HepG2 (cell line): ENCODE results near the gene C18orf54. TPM values are rescaled to one million over a fixed set of nuclear protein-coding genes. Genes with fewer than 3 reads are reported as not detected.

Experiments used
- ADNP ChIP-seq: sonication (generic); formaldehyde crosslinking; IDR thresholded peaks from 2 replicates; pipeline ENCODE4 v1.4.0; 2020; ENCODE audit warnings: missing genetic modification reagents
- AGO1 ChIP-seq: fragments of 200-400 bp; formaldehyde crosslinking; IDR thresholded peaks from 2 replicates; pipeline ENCODE4 v1.6.1; 2017; ENCODE audit warnings: mild to moderate bottlenecking, low read depth, low read length, moderate library complexity; ENCODE audit not compliant: poor library complexity, severe bottlenecking
- GATAD1 ChIP-seq: IDR thresholded peaks from 2 replicates; pipeline ENCODE4 v1.6.1; 2016; ENCODE audit warnings: missing genetic modification reagents, missing compliant biosample characterization
- MED13 ChIP-seq: sonication (generic); formaldehyde crosslinking; IDR thresholded peaks from 2 replicates; pipeline ENCODE4 v1.5.0; 2020; ENCODE audit warnings: missing genetic modification reagents
- MED8 ChIP-seq: sonication (generic); formaldehyde crosslinking; IDR thresholded peaks from 2 replicates; pipeline ENCODE4 v1.8.1; 2023; ENCODE audit warnings: mild to moderate bottlenecking, missing genetic modification reagents; ENCODE audit not compliant: insufficient replicate concordance
- MTF1 ChIP-seq: sonication (generic); formaldehyde crosslinking; IDR thresholded peaks from 2 replicates; pipeline ENCODE4 v1.5.0; 2020; ENCODE audit warnings: missing genetic modification reagents
- RAD51 ChIP-seq: fragments of 450-650 bp; IDR thresholded peaks from 2 replicates; pipeline ENCODE4 v1.6.1; 2016; ENCODE audit warnings: borderline replicate concordance
- TAF15 ChIP-seq: fragments of 200-400 bp; formaldehyde crosslinking; IDR thresholded peaks from one replicate; pipeline ENCODE4 v1.6.1; 2018; ENCODE audit warnings: mild to moderate bottlenecking, low read depth, low read length; ENCODE audit not compliant: poor library complexity, severe bottlenecking
- TRIM24 ChIP-seq: sonication (generic); formaldehyde crosslinking; IDR thresholded peaks from 2 replicates; pipeline ENCODE4 v1.8.0; 2022; ENCODE audit warnings: mild to moderate bottlenecking, missing genetic modification reagents
- YEATS4 ChIP-seq: sonication (generic); formaldehyde crosslinking; IDR thresholded peaks from 2 replicates; pipeline ENCODE4 v1.4.0; 2020; ENCODE audit warnings: missing genetic modification reagents, borderline replicate concordance
- ZKSCAN5 ChIP-seq: sonication (generic); formaldehyde crosslinking; IDR thresholded peaks from 2 replicates; pipeline ENCODE4 v1.5.1; 2020; ENCODE audit warnings: mild to moderate bottlenecking, missing genetic modification reagents
- ZMAT5 ChIP-seq: sonication (generic); formaldehyde crosslinking; IDR thresholded peaks from 2 replicates; pipeline ENCODE4 v1.5.0; 2020; ENCODE audit warnings: mild to moderate bottlenecking, low read depth, missing genetic modification reagents, borderline replicate concordance
- ZNF10 ChIP-seq: sonication (generic); formaldehyde crosslinking; IDR thresholded peaks from 2 replicates; pipeline ENCODE4 v1.4.0; 2020; ENCODE audit warnings: mild to moderate bottlenecking, low read depth, missing genetic modification reagents, borderline replicate concordance
- ZNF121 ChIP-seq: sonication (generic); formaldehyde crosslinking; IDR thresholded peaks from 2 replicates; pipeline ENCODE4 v1.5.0; 2020; ENCODE audit warnings: mild to moderate bottlenecking, missing genetic modification reagents
- ZNF207 ChIP-seq: fragments of 450-650 bp; IDR thresholded peaks from 2 replicates; pipeline ENCODE4 v1.6.1; 2016; ENCODE audit warnings: antibody characterized with exemption, borderline replicate concordance
- ZNF333 ChIP-seq: sonication (generic); formaldehyde crosslinking; IDR thresholded peaks from 2 replicates; pipeline ENCODE4 v1.4.0; 2020; ENCODE audit warnings: mild to moderate bottlenecking, missing genetic modification reagents, borderline replicate concordance
- ZNF354B ChIP-seq: sonication (generic); formaldehyde crosslinking; IDR thresholded peaks from 2 replicates; pipeline ENCODE4 v1.8.0; 2022; ENCODE audit warnings: mild to moderate bottlenecking, missing genetic modification reagents
- ZNF446 ChIP-seq: sonication (generic); formaldehyde crosslinking; IDR thresholded peaks from 2 replicates; pipeline ENCODE4 v1.5.0; 2020; ENCODE audit warnings: mild to moderate bottlenecking, missing genetic modification reagents
- ZNF567 ChIP-seq: sonication (generic); formaldehyde crosslinking; IDR thresholded peaks from 2 replicates; pipeline ENCODE4 v1.8.1; 2023; ENCODE audit warnings: mild to moderate bottlenecking, missing genetic modification reagents, borderline replicate concordance
- ZNF703 ChIP-seq: sonication (generic); formaldehyde crosslinking; IDR thresholded peaks from 2 replicates; pipeline ENCODE4 v1.5.1; 2020; ENCODE audit warnings: missing genetic modification reagents, mild to moderate bottlenecking, moderate library complexity, borderline replicate concordance
- ZNF713 ChIP-seq: sonication (generic); formaldehyde crosslinking; IDR thresholded peaks from 2 replicates; pipeline ENCODE4 v1.4.0; 2020; ENCODE audit warnings: mild to moderate bottlenecking, missing genetic modification reagents
- polyA plus RNA-seq, 8 experiments: library from polyadenylated mRNA; depleted of rRNA in 3 of 8; stranded (reverse) in 7 of 8; unstranded in 1 of 8; fragments of >200 nt; fragmentation: Illumina TruSeq in 4 of 8; extraction: Trizol in 4 of 8; gene quantifications; 2 replicates each; pipeline versions ENCODE4 v1.2.1 to v1.2.3, GENCODE V29; 2011 to 2016; ENCODE audit warnings: low read depth in 4 of 8, missing spikeins in 1 of 8, mixed read lengths in 1 of 8; ENCODE audit not compliant: insufficient read depth in 1 of 8
- total RNA-seq, 5 experiments: library from RNA; depleted of rRNA; stranded (reverse); fragments of >200 nt; fragmentation: Illumina TruSeq; extraction: Trizol; gene quantifications; 2 replicates each; pipeline ENCODE4 v1.2.3, GENCODE V29; 2016; ENCODE audit warnings: low read depth in 1 of 5
- TF ChIP-seq, protein P1 (sequence below): sonication (generic); formaldehyde crosslinking; IDR thresholded peaks from 2 replicates; pipeline ENCODE4 v1.5.1; 2020; ENCODE audit warnings: missing genetic modification reagents, mild to moderate bottlenecking, borderline replicate concordance
- TF ChIP-seq, protein P2 (sequence below): sonication (generic); formaldehyde crosslinking; IDR thresholded peaks from 2 replicates; pipeline ENCODE4 v1.4.0; 2020; ENCODE audit warnings: missing genetic modification reagents, borderline replicate concordance
- TF ChIP-seq, protein P3 (sequence below): sonication (generic); formaldehyde crosslinking; IDR thresholded peaks from 2 replicates; pipeline ENCODE4 v1.4.0; 2020; ENCODE audit warnings: mild to moderate bottlenecking, missing genetic modification reagents

Gene C18orf54
- total and polyA plus RNA-seq, 2 of the 13 experiments (the other 11 are each of a cell fraction or from before 2014, with no cell fraction given): 1.8 to 2.5 TPM

GRCh38 chr18:54357660-54358494 lies at the start of gene C18orf54, which contains the start of gene STARD6 (continued):
- TF ChIP-seq ZNF567 (no peak), RAD51 (no peak), MTF1 (CRISPR knock-in tag) (no peak), YEATS4 (CRISPR knock-in tag) (peak; percentile 66), ZNF10 (no peak), MED13 (CRISPR knock-in tag) (0 out of 2 replicates have a peak, but pooled peaks have one; percentile 24), TRIM24 (no peak), ZKSCAN5 (CRISPR knock-in tag) (peak; percentile 83; the same call in 1 of the 2 replicates), ADNP (no peak), ZMAT5 (CRISPR knock-in tag) (no peak), ZNF703 (CRISPR knock-in tag) (no peak), ZNF121 (CRISPR knock-in tag) (no peak), ZNF333 (no peak), AGO1 (no peak), TAF15 (peak; percentile 13), MED8 (no peak), ZNF713 (CRISPR knock-in tag) (no peak), ZNF446 (CRISPR knock-in tag) (no peak), ZNF207 (no peak), ZNF354B (CRISPR knock-in tag) (no peak; the same call in 1 of the 2 replicates), GATAD1 (peak; percentile 87)
- TF ChIP-seq, protein P1, sequence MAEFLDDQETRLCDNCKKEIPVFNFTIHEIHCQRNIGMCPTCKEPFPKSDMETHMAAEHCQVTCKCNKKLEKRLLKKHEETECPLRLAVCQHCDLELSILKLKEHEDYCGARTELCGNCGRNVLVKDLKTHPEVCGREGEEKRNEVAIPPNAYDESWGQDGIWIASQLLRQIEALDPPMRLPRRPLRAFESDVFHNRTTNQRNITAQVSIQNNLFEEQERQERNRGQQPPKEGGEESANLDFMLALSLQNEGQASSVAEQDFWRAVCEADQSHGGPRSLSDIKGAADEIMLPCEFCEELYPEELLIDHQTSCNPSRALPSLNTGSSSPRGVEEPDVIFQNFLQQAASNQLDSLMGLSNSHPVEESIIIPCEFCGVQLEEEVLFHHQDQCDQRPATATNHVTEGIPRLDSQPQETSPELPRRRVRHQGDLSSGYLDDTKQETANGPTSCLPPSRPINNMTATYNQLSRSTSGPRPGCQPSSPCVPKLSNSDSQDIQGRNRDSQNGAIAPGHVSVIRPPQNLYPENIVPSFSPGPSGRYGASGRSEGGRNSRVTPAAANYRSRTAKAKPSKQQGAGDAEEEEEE (CRISPR knock-in tag): no peak
- TF ChIP-seq, protein P2, sequence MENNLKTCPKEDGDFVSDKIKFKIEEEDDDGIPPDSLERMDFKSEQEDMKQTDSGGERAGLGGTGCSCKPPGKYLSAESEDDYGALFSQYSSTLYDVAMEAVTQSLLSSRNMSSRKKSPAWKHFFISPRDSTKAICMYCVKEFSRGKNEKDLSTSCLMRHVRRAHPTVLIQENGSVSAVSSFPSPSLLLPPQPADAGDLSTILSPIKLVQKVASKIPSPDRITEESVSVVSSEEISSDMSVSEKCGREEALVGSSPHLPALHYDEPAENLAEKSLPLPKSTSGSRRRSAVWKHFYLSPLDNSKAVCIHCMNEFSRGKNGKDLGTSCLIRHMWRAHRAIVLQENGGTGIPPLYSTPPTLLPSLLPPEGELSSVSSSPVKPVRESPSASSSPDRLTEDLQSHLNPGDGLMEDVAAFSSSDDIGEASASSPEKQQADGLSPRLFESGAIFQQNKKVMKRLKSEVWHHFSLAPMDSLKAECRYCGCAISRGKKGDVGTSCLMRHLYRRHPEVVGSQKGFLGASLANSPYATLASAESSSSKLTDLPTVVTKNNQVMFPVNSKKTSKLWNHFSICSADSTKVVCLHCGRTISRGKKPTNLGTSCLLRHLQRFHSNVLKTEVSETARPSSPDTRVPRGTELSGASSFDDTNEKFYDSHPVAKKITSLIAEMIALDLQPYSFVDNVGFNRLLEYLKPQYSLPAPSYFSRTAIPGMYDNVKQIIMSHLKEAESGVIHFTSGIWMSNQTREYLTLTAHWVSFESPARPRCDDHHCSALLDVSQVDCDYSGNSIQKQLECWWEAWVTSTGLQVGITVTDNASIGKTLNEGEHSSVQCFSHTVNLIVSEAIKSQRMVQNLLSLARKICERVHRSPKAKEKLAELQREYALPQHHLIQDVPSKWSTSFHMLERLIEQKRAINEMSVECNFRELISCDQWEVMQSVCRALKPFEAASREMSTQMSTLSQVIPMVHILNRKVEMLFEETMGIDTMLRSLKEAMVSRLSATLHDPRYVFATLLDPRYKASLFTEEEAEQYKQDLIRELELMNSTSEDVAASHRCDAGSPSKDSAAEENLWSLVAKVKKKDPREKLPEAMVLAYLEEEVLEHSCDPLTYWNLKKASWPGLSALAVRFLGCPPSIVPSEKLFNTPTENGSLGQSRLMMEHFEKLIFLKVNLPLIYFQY: no peak
- TF ChIP-seq, protein P3, sequence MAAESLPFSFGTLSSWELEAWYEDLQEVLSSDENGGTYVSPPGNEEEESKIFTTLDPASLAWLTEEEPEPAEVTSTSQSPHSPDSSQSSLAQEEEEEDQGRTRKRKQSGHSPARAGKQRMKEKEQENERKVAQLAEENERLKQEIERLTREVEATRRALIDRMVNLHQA: no peak
